Non-pigmented ciliary epithelial cell (primary cell): Measurements from ENCODE around the gene SPNS3.

Experiments used
- DNase-seq: peaks from one replicate; pipeline ENCODE4 v3.0.0-alpha.2; 2010; ENCODE audit warnings: low read depth

The SPNS3 gene, protein sequence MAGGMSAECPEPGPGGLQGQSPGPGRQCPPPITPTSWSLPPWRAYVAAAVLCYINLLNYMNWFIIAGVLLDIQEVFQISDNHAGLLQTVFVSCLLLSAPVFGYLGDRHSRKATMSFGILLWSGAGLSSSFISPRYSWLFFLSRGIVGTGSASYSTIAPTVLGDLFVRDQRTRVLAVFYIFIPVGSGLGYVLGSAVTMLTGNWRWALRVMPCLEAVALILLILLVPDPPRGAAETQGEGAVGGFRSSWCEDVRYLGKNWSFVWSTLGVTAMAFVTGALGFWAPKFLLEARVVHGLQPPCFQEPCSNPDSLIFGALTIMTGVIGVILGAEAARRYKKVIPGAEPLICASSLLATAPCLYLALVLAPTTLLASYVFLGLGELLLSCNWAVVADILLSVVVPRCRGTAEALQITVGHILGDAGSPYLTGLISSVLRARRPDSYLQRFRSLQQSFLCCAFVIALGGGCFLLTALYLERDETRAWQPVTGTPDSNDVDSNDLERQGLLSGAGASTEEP

DNA sequence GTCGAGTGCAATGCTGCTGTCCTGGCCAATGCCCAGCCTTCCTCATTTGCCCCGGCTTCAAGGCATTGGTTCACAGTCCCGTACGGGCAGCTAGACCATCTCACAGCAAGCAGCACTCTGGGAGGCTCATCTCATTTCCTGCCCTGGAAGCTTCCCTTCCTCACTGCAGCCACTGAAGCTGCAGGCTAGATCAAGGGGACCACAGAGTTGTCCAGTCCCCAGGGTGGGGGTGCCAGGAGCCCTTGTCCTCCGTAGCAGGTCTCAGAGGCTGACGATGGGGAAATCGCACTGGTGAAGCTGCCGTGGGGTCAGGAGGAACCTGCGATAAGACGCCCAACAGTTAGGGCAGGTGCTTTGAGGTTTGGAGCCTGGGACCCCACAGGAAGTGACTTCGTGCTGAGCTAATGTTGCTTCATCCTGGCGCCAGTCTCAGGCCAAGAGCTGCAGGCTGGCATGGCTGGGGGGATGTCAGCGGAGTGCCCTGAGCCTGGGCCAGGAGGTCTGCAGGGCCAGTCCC lies at the start of gene SPNS3:
Gene SPNS3 (plus strand): TSS at position 426 of the 517 bp plus-strand sequence. CDS start 28 bp downstream, at position 454.
- DNase-seq: no peak

DNA sequence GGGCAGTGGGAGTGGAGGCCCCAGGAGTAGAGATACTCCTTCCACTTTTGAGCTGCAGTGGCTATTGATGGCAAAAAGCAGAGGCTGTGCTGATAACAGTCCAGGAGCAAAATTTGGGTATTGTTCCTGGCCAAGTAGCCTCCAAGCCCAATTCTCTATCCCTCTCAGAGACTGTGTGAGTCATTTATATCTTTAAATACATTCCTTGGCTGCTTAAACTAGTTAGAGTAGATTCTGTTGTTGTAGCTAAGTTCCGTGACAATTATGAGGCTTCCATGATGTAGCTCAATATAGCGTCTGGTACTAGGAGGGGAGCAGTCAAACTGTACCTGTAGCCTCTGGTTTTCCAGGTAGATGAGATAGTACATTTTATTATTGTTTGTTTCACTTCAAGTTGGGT lies 47.3 kb upstream of the SPNS3 start:
- no peak for DNase-seq

DNA sequence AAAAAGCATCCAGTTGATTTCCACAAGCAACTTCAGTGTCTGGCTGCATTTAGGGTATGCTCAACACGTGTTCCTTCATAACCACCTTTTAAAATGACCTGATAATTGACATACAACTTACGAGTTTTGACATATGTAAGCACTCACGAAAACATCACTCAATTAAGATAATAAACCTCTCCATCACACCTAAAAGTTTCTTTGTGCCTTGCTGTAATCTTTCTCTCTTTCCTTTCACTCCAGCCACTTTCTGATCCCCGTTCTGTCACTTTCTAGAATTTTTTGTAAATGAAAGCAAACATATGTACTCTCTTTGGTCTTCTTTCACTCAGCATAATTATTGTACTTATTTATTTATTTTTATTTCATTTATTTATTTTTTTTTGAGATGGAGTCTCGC lies 46.6 kb upstream of the SPNS3 start:
- DNase-seq: no peak

DNA sequence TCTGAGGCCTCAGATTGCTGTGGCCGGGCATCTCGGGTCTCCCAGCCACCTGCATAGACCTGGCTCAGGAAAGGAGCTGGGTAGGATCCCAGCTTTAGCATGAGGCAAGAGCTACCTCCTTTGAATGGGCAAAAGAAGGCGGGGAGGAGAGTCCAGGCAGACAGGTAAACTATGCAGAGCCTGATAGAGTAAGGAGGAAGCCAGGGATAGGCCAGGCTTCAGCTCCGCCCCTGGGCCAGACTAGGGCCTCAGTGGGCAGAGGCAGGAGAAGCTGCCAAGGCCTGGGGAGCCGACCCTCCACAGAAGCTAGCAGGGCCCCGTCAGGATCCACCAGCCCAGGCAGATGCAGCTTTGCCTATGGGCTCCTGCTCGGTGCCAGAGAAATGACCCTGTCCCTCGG lies 44.7 kb upstream of the SPNS3 start:
- no peak for DNase-seq

DNA sequence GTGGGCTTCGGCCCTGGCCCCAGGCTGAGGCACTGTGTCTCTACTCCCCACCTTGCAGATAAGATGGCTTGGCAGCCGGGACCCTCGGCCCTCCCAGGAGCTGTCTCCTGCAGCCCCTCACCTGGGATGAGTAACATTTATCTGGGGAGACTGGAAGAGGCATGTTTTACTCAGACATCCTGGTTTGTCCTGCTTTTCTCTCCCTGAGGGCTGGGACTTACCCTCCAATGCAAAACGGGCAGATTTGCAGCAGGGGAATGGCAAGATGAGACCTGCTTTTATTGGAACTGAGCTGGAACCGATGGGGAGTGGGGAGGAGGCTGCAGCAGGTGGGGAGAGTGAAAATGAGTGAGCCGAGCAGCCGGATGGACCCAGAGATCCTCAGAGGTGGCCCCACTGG lies 39.9 kb upstream of the SPNS3 start:
- DNase-seq: no peak

DNA sequence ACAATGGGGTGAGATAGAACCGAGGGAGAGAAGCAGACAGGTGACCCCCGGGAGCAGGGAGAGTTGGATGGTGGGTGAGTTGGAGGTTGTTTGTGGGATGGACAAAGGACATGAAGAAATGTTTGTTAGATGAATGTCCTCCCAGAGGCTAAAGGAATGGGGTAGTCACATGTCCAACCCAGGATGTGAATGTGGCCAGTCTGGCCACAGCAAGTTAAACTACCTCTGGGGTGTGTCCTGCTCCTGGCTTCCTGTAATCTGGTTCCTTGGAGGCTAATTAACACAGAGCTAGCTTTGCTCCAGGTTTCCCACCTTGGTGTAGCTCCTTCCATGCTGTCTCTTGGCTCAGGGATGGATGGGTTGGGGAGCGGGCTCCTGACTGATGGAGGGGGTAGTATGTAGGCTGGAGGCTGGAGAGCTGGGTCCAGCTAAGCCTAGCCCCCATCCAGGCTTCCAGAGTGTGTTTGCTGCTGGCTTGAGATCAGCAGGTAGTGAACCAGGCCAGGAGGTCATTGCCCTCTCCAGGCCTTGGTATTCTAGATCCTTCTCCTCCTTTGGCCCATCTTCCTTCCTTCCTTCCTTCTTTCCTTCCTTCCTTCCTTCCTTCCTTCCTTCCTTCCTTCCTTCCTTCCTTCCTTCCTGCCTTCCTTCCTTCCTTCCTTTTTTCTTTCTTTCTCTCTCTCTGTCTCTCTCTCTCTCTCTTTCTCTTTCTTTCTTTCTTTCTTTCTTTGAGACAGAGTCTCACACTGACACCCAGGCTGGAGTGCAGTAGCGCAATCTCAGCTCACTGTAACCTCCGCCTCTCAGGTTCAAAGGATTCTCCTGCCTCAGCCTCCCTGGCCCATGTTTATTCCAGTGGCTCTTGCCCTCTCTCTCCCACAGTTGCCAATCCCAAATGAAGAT lies 39.3 kb upstream of the SPNS3 start:
- no peak for DNase-seq

DNA sequence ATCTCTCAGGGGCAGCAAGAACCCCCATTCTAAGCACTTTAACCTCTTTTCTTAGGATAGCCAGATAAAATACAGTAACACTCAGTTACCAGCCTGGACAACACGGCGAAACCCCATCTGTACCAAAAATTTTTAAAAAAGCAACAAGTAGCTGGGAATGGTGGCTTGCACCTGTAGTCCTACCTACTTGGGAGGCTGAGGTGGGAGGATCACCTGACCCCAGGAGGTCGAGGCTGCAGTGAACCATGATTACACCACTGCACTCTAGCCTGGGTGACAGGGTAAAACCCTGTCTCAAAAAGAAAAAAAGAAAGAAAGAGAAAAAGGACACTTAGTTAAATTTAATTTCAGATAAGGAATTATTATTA lies 38.6 kb upstream of the SPNS3 start:
- DNase-seq: no peak

DNA sequence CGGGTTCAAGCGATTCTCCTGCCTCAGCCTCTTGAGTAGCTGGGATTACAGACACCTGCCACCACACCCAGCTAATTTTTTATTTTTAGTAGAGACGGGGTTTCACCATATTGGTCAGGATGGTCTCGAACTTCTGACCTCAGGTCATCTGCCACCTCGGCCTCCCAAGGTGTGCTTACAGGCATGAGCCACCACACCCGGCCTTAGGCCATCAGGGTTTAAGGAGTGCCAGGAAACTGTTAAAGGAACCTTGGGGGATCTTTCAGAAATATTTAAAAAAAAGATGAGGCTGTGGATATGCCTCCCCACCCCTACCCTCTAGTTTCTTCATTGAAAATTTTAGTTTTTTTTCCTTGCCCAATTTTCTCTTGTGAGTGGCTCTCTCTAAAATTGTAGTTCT lies 35.9 kb upstream of the SPNS3 start:
- no peak for DNase-seq

DNA sequence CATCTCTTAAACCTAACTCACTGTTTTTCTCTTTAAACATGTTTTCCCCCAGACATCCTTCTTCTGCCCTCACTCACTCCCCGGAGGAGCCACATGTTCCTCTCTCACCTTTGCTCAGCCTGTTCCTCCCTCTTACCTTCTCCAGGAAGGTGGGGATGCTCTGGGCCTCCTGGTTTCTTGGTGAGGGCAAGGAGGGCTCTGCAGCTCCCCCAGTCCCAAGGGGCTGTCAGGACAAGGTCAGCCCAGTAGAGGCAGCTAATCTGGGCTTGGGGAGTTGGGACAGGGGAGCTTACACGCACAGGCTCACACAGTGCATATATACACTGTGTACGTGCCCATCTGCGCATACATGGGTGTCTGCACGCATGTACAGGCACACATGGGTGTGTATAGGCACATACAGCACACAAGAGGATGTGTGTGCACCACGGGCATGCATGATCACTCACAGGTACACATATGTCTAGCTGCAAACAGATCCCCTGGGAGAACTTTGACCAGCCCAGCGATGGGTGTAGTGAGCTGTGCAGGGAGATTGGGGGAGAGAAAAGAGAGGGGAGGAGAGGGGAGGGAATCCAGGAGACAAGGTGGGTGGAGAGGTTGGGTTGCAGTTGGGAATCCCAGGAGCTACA lies 28.6 kb upstream of the SPNS3 start:
- DNase-seq: no peak

DNA sequence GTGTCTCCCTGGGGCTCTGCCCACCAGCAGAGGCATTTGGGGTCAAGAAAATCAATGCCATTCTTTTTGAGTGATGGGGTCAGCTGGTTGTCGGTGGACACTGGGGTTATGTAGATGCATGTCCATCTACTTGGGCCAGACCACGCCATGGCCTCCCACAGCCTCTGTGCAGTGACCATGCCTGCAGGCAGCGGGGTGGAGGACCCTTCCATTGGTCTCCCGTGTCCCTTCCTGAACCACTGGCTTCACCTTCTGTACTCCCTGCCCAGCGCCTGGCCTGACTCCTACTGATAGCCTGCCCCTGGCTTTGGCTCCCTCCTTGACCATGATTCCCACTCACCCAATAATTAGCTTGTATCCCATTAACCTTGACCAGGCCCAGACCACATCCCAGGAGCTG lies 28.0 kb upstream of the SPNS3 start:
- no peak for DNase-seq

DNA sequence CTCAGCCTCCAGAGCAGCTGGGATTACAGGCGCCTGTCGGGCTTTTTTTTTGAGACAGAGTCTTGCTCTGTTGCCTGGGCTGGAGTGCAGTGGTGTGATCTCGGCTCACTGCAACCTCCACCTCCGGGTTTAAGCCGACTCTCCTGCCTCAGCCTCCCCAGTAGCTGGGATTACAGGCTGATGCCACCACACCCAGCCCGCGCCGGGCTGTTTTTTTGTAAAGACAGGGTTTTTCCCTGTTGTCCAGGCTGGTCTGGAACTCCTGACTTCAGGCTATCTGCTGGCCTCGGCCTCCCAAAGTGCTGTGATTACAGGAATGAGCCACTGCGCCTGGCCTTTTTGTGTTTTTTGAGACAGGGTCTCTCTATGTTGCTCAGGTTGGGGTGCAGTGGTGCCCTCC lies 27.4 kb upstream of the SPNS3 start:
- no peak for DNase-seq

DNA sequence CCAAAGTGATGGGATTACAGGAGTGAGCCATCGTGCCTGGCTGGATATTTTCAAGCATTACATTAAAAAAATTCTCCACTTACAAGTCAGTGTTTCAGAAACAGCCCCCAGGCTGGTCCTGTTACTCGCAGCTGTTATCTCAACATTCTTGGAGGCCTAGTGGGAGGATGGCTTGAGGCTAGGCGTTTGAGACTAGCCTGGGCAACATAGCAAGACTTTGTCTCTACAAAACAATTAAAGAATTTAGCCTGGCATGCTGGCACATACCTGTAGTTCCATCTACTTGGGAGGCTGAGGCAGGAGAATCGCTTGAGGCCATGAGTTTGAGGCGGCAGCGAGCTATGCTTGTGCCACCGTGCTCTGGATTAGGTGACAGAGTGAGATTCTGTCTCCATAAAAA lies 26.5 kb upstream of the SPNS3 start:
- DNase-seq: no peak

DNA sequence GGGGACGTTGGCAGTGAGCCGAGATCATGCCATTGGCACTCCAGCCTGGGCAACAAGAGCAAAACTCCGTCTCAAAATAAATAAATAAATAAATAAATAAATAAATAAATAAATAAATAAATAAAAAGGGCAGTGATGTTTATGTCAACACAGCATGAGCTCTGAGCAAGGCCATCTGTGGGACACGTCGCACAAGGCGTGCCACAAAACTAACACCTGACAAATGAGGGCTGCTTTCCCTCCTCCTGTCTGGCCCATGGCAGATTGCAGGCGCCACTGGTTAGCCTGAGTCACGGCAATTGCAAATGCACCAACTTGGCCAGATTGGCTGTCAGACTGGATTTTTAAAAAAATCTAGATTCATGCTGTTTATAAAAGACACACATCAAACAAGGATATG lies 25.9 kb upstream of the SPNS3 start:
- no peak for DNase-seq

DNA sequence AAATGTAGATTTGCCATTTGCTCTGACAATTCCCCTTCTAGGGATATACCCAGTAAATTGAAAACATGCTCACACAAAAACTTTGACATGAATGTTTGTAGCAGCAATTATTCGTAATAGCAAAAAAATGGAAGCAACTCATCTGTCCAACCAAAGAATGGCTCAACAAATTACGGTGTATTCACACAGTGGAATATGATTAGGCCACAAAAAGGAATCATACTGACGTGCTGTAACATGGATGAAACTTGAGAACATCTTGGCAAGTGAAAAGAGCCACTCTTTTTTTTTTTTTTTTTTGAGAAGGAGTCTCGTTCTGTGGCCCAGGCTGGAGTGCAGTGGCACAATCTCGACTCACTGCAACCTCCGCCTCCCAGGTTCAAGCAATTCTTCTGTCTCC lies 24.1 kb upstream of the SPNS3 start:
- DNase-seq: no peak

DNA sequence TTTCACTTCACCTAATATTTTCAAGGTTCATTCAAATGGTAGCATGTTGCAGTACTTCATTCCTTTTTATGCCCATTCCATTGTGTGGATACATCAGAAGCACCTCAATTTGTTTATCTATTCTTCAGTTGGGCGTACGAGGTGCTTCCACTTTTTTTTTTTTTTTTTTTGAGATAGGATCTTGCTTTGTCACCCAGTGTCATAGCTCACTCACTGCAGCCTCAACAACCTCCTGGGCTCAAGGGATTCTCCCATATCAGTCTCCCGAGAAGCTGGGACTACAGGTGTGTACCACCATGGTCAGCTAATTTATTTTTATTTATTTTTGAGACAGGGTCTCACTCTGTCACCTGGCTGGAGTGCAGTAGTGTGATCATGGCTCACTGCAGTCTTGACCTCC lies 22.5 kb upstream of the SPNS3 start:
- no peak for DNase-seq

DNA sequence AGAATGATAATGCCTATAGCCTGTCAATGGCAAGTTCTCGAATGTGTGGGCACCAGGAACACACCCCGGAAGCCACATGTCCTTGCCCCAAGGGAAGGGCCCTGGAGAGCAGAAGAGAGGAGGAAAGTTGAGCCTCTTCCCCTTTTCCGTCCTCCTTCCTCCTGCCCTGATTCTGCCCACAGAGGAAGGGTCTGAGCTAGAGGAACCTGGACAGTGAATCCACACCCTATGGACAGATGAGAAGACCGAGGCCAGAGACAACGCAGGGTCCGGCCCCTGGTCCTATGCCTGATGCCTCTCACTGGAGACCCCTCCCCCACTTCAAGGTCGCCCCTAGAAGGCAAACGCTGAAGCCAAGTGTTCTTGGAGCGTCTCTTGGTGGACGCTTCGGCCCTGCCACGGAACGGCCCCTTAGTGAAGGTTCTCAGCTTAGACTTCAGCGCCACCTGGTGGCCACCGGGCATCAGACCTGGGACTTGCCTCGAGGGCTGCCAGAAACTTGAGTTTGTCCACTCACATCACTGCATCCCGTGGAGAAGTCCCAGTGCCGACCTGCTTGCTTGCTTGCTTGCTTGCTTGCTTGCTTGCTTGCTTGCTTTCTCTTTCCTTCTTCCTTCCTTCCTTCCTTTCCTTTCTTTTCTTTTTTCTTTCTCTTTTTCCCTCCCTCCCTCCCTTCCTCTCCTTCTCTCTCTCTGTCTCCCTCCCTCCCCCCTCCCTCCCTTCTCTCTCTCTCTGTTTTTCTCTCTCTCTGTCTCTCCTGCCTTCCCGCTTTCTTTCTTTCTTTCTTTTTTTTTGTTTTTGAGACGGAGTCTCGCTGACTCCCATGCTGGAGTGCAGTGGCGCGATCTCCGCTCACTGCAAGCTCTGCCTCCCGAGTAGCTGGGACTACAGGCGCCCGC lies 20.6 kb upstream of the SPNS3 start:
- DNase-seq: peak; percentile 36

DNA sequence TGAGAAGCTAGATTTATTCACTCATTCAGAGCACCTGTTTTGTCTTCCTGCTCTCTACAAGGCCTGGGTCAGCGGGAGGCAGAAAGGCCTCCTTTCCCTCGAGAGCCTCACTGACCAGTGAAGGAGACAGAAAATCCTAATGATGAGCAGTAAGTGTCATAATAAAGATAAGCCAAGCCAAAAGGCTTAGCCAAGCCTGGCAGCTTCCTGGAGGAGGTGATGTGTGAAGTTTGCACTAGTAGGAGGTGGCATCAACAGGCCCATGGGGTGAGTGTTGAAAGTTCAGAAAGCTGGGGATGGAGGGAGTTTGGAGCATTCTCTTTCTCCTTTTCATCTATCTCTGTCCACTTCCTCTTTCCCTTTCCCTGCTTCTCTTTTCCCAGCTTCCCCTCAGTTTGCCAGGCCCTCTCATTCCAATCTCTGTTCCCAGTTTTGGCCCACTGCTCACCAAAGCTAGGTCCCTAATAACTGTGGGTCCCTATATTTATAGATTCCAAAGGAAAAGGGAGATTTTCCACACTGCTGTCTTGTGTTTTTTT lies 16.5 kb upstream of the SPNS3 start:
- no peak for DNase-seq

DNA sequence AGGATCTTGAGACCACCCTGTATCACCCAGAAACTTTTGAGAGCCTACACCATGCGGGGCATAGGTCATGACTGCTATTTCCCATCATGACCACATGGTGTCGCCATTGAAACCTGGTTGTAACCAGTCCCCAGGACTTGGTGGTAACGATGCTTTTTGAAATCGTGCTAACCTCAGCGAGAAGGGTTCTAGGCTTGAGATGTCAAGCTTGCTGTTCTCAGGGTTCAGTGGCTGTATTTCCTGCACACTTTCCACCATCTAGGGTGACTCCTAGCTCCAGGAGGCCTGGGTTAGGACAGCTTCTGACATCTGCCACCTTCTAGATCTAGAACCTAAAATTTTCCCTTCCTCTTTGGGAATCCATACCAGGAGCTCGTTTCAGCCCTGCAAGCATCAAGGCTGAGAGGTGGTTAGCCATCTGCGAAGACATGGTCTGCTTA lies 13.0 kb upstream of the SPNS3 start:
- DNase-seq: no peak

DNA sequence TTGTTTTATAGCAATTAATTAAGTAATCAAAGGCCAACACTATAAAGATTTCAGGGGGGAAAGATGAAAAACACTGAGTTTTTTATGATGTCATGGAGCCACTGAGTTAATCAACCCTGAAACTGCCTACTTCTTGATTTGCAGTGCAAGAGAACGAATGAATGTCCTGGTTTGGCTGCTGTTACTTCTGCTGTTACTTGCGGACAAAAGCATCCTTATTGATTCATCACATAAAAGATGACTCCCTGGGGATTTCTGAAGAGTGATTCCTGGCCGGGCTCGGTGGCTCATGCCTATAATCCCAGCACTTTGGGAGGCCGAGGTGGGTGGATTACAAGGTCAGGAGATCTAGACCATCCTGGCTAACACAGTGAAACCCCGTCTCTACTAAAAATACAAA lies 10.9 kb upstream of the SPNS3 start:
- DNase-seq: no peak

DNA sequence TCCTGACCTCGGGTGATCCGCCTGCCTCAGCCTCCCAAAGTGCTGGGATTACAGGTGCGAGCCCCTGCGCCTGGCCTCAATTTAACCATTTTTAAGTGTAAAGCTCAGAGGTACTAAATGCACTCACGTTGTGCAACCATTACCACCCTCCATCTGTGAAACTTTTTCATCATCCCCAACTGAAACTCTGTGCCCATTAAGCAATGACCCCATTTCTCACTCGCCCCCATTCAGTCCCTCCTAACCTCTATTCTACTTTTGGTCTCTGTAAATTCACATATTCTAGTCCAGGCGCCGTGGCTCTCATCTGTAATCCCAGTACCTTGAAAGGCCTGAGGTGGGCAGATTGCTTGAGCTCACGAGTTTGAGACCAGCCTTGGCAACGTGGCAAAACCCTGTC lies 8.3 kb upstream of the SPNS3 start:
- no peak for DNase-seq
